LNCAP (cell line): ENCODE data around the gene IGF2BP1.

Experiments
- CTCF ChIP-seq: fragments of 450-650 bp; IDR thresholded peaks from 2 replicates; pipeline ENCODE4 v1.5.1; 2017; ENCODE audit warnings: mild to moderate bottlenecking

IGF2BP1 gene

DNA sequence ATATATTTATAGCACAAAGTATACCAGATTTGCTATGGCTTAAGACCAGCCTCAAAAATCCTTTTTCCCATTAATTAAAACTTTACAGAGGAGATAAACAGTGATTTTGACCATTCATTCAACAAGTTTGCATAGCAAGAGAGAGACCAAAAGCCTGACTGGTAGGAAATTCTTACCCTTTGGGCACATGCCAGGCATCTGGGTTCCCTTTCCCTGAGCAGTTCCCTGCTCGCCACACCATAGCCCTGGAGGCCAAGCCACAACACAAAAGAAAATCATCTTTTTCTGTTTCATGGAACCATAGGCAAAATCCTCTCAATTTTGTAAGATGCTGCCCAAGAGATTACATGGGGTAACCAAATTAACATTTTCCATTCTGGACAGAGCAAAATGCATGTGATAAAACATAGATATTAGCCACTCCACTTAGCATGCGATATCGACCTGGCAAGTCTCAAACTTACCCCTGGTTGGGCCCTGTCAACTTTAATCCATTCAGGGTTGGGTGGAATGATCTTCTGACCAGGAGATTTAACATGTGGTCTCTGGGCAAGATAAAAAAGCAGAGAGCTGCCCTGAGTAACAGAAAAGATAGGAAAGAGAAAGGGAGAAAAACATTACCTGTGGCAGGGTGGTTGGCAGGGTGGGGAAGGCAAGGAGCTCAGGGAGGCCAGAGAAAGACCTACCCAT is 77.8 kb downstream of the IGF2BP1 start:
- TF ChIP-seq CTCF = no peak

- no peak for TF ChIP-seq CTCF
Measured at GRCh38 chr17:49076573-49077384, 79.6 kb downstream of the IGF2BP1 start.

DNA sequence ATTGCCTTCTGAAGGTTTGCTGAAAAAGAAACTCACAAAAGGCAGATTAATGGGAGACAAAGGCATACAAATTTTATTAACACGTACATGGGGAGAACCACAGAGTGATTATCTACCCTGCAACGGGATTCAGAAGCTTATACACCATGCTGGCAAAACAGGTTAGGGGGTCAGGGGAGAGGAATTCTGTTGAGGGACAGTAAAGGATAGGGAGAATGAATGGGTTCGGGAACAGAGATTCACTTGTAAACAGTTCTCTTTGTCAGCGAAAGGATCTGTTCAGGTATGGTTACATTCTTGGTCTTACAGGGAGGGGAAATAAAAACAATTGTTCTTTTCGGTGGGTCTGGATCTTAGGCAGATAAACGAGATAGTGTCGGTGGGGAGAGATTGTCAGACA is 81.1 kb downstream of the IGF2BP1 start:
- no peak for TF ChIP-seq CTCF

GRCh38 chr17:49079840-49080663 is 82.9 kb downstream of the IGF2BP1 start:
- TF ChIP-seq CTCF = no peak

- no peak for TF ChIP-seq CTCF
Measured at GRCh38 chr17:49082231-49082630, 85.0 kb downstream of the IGF2BP1 start.

DNA sequence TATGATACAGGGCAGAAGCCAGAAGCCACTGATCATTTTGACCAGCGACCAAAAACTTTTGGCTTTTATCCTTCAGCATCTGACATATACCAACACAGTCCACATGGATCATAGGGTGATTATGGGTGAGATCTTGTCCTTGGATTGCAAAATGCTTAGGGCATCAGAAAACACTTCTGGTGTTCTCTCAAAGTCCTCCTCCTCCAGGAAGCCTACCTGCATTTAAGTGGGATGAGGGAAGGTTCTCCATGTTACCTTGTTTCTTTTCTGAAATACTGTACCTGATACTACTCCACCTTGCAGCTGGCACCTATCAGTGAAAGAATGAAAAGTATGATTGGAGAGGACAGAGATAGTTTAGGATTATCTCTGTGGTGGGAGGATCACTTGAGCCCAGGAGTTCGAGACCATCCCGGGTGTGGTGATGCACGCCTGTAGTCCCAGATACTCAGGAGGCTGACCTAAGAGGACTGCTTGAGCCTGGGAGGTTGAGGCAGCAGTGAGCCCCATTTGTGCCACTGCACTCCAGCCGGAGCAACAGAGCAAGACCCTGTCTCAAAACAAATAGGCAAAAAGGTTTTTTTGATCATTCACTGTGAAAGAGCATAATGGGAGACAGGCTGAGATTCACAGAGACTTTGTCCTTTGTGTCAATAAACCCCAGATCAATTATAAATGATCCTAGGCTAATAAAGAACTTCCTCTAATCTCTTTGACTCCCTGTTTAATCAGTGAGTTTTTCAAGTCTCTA is 88.6 kb downstream of the IGF2BP1 start:
- TF ChIP-seq CTCF = no peak

GRCh38 chr17:49086316-49086605 is 89.1 kb downstream of the IGF2BP1 start:
- TF ChIP-seq CTCF = no peak
